ENCODE measurements around the gene KRT222.

DNA sequence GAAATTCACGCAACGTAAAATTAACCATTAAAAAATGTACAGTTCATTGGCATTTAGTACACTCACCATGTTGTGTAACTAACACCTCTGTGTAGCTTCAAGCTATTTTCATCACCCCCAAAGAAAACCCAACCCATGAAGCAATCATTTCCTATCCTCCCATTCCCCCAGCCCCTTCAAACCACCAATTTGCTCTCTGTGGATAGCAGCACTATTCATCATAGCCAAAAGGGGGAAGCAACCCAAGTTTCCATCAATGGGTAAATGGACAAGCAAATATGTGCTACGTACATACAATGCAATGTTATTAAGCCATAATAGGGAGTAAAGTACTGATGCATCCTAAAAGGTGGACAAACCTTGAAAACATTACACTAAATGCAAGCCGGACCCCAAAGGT lies 10.9 kb upstream of the KRT222 start:
- TF ChIP-seq, protein P1, sequence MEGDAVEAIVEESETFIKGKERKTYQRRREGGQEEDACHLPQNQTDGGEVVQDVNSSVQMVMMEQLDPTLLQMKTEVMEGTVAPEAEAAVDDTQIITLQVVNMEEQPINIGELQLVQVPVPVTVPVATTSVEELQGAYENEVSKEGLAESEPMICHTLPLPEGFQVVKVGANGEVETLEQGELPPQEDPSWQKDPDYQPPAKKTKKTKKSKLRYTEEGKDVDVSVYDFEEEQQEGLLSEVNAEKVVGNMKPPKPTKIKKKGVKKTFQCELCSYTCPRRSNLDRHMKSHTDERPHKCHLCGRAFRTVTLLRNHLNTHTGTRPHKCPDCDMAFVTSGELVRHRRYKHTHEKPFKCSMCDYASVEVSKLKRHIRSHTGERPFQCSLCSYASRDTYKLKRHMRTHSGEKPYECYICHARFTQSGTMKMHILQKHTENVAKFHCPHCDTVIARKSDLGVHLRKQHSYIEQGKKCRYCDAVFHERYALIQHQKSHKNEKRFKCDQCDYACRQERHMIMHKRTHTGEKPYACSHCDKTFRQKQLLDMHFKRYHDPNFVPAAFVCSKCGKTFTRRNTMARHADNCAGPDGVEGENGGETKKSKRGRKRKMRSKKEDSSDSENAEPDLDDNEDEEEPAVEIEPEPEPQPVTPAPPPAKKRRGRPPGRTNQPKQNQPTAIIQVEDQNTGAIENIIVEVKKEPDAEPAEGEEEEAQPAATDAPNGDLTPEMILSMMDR (conservative IDR thresholded peaks at IDR 0.05; ENCODE audit: low read depth, low read length), result no peak
- no peak for TF ChIP-seq EZH2 (IDR thresholded peaks at IDR 0.05; ENCODE audit: borderline replicate concordance, low read depth, low read length, poor library complexity, severe bottlenecking)
